Cardiac muscle cell (in vitro differentiated cells and primary cell): ENCODE results near the gene TSPAN9. TPM values are rescaled to one million over a fixed set of nuclear protein-coding genes. Genes with fewer than 3 reads are reported as not detected.

Experiments
- DNase-seq, 2 donors: peaks; one replicate each; pipeline versions ENCODE4 v3.0.0 to v3.0.0-alpha.2; 2010 to 2017; ENCODE audit warnings: low read depth in 1 of 2, low spot score in 1 of 2
- H3K27ac ChIP-seq: fragments of 200-600 bp; sonication (generic); 2 replicates; pipeline ENCODE4 v1.5.1; 2016
- H3K27me3 ChIP-seq: fragments of 200-600 bp; sonication (generic); 2 replicates; pipeline ENCODE4 v1.6.0; 2016; ENCODE audit warnings: control low read depth
- H3K36me3 ChIP-seq: fragments of 200-600 bp; sonication (generic); 2 replicates; pipeline ENCODE4 v1.5.1; 2016; ENCODE audit warnings: control low read depth
- H3K4me1 ChIP-seq: fragments of 200-600 bp; sonication (generic); 2 replicates; pipeline ENCODE4 v1.8.1; 2017; ENCODE audit warnings: low read depth, mild to moderate bottlenecking, mixed run types
- H3K4me3 ChIP-seq: fragments of 200-600 bp; sonication (generic); 2 replicates; pipeline ENCODE4 v1.5.1; 2016; ENCODE audit warnings: mild to moderate bottlenecking
- H3K9me3 ChIP-seq: fragments of 200-600 bp; sonication (generic); 2 replicates; pipeline ENCODE4 v1.5.1; 2017; ENCODE audit warnings: low read depth, mild to moderate bottlenecking, control low read depth
- polyA plus RNA-seq: library from polyadenylated mRNA; unstranded; fragments of >200 nt; fragmentation: Nextera tagmentation; extraction: Ambion mirVana; gene quantifications from 2 replicates; pipeline ENCODE4 v1.2.1, GENCODE V29; 2016
- total RNA-seq: library from RNA; depleted of rRNA; stranded (reverse); fragments of >200 nt; gene quantifications from 2 replicates; pipeline ENCODE4 v1.2.3, GENCODE V29; 2016
- TF ChIP-seq, protein P1 (sequence below): IDR thresholded peaks from 2 replicates; pipeline ENCODE4 v1.5.1; 2012; ENCODE audit warnings: low read depth, mild to moderate bottlenecking, low read length

Gene TSPAN9
- total and polyA plus RNA-seq, 2 experiments from 2014 or later = 13.3 to 199 TPM

DNA sequence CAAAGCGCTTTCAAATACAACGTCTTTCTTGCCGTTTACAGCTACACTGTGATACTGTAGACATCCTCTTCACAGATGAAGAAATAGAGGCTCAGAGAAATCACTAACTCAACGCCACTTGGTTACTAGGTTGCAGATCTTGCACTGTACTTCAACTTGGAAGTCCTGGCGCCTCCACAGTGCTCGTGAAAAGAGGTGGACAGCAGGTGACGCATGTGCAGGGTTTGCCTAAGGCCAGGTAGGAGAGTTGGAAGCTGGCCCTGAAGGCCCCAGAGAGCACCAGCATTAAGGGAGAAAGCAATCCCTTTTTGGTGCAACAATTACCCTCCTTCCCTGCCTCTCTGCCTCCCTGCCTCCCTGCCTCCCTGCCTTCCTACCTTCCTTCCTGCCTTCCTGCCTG is 22.8 kb upstream of the TSPAN9 start:
- DNase-seq = no peak
- peaks cover 8% of the 10 kb centered on the region for H3K4me1 ChIP-seq
- TF ChIP-seq, protein P1, sequence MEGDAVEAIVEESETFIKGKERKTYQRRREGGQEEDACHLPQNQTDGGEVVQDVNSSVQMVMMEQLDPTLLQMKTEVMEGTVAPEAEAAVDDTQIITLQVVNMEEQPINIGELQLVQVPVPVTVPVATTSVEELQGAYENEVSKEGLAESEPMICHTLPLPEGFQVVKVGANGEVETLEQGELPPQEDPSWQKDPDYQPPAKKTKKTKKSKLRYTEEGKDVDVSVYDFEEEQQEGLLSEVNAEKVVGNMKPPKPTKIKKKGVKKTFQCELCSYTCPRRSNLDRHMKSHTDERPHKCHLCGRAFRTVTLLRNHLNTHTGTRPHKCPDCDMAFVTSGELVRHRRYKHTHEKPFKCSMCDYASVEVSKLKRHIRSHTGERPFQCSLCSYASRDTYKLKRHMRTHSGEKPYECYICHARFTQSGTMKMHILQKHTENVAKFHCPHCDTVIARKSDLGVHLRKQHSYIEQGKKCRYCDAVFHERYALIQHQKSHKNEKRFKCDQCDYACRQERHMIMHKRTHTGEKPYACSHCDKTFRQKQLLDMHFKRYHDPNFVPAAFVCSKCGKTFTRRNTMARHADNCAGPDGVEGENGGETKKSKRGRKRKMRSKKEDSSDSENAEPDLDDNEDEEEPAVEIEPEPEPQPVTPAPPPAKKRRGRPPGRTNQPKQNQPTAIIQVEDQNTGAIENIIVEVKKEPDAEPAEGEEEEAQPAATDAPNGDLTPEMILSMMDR = no peak

DNA sequence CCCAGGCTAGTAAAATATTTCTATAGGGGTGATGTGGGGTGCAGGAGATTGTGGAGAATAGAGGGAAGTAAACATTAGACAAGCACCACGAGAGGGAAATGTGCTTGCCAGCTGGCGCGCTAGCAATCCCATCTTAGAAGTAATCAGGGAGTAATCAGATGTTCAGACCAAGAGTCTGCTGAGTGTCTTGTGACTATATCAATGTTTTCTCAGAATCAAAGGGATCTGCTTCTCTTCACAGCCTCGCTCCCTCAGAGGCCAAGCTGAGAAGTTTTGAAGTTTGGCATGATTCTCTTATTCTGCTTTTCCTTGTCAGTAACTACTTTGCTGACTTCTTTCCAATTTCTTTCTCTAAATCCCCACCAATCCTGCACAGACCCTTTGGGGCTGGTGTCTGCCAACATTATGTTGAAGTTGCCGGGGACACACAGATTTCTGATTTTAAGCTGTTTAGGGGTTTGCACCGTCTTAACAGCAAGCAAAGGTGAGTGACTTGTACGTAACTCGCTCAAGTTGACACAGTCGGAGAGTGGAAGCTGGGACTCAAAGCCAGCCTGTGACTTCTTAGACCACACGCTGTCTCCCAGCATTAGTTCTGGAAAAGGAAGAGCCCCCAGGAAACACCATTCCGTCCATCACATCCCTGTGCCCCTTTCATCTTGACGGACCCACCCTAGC is 22.0 kb upstream of the TSPAN9 start:
- Histone ChIP-seq H3K36me3 (no peaks in the 10 kb centered on the region), H3K27me3 (no peaks in the 10 kb centered on the region), H3K4me1 (peaks cover 8% of the 10 kb centered on the region), H3K27ac (peak overlapping the region; percentile 79), H3K4me3 (no peak overlapping the region), H3K9me3 (no peaks in the 10 kb centered on the region)
- peak in 1 of 2 donors; percentile 34 for DNase-seq
- TF ChIP-seq, protein P1 = no peak

More for the DNA sequence above, 22.8 kb upstream of the TSPAN9 start:
- H3K36me3 ChIP-seq = no peaks in the 10 kb centered on the region
- H3K9me3 ChIP-seq = no peaks in the 10 kb centered on the region
- no peaks in the 10 kb centered on the region for H3K27me3 ChIP-seq
- H3K4me3 ChIP-seq = no peak overlapping the region
- H3K27ac ChIP-seq = no peak overlapping the region

DNA sequence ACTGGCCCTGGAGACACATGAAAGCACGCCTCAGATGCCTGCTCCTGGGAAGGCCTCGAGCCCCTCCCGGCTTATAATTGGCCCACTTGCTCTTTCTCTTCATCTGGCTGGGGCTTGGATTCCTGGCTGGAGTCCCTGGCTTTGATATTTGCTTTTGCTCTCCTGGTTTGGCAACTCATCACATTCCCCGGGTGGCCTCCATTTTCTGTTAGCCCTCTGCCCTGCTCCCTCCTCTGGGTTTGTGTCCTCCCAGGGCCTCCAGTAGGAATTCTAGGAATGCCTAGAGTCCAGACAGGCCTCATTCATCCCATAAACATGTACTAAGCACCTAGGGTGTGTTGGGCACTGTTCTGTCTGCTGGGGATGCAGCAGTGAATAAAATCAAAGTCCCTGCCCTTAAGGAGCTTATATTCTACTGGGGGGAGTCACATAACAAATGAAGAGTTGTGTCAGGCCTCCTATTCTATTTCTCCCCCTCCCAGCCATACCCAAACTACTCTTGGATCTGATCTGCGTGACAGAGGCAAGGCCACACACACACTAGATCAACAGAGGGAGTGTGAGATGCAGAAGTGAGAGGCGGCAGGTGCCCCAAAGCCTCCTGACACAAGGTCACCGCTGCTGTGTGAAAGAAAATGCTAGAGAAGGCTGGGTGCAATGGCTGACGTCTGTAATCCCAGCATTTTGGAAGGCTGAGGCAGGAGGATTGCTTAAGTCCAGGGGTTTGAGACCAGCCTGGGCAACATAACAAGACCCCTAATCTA is 21.3 kb upstream of the TSPAN9 start:
- peak in 1 of 2 donors; percentile 40 for DNase-seq
- Histone ChIP-seq H3K9me3 (no peaks in the 10 kb centered on the region), H3K4me1 (peaks cover 8% of the 10 kb centered on the region), H3K27ac (peak overlapping the region; percentile 79), H3K36me3 (no peaks in the 10 kb centered on the region), H3K4me3 (no peak overlapping the region), H3K27me3 (no peaks in the 10 kb centered on the region)
- TF ChIP-seq, protein P1 = no peak

DNA sequence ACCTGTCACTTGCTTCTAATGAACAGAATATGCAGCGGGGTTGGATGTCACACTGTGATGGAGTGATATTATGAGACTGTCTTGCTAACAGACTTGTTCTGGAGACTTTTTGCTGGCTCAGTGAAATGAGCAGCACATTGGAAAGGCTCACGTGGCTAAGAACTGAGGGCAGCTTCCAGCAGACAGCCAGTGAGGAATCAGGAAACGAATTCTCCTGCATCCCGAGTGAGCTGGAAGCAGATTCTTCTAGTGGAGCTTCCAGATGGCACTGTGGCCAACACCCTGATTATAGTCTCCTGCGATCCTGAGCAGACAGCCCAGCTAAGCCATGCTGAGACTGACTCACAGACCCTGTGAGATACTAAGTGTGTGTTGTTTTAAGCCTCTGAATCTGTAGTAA is 16.1 kb upstream of the TSPAN9 start:
- no peak for DNase-seq
- TF ChIP-seq, protein P1 = no peak
- Histone ChIP-seq H3K36me3 (no peaks in the 10 kb centered on the region), H3K27ac (no peak overlapping the region), H3K9me3 (no peaks in the 10 kb centered on the region), H3K4me3 (no peak overlapping the region), H3K27me3 (no peaks in the 10 kb centered on the region), H3K4me1 (no peaks in the 10 kb centered on the region)

DNA sequence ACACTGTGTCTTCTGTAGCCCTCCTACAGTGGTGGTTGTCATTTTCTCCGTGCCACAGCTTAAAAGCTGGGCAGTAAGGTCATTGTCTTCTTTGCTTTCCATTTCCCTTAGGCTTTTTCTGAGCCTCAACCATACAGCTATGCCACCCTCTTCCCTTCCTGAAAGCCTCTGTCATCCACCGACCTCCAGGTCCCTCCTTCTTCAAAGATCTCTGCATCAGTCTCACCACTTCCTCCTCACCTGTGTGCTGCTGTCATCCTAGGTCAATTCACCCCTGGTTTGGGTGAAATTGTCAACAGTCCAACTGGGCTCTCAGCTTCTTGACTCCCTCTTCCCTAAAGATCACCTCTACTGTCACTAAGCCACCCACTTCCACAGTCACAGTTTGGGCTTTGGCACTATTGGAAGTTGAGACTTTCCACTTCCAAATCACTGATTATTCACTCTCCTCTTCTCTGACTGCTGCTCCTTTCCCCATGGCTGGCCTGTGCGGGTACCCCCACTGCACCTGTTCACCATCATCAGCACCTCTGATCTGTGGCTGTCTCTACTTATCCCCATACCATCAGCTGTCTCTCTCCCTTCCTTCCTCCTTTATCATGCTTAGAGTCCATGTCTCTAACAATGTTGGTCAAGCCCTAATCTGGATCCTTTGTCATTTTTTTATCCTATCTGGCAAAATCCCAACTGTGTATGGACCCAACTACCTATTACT is 15.5 kb upstream of the TSPAN9 start:
- Histone ChIP-seq H3K9me3 (no peaks in the 10 kb centered on the region), H3K36me3 (no peaks in the 10 kb centered on the region), H3K4me1 (no peaks in the 10 kb centered on the region), H3K4me3 (no peak overlapping the region), H3K27ac (no peak overlapping the region), H3K27me3 (no peaks in the 10 kb centered on the region)
- TF ChIP-seq, protein P1 = no peak
- DNase-seq = no peak
